DND-41 (cell line): Measurements from ENCODE around the gene FRMD8.

Experiments
- CTCF ChIP-seq: IDR thresholded peaks from 2 replicates; pipeline ENCODE4 v1.5.1; 2012; ENCODE audit warnings: borderline replicate concordance, low read length, moderate library complexity, mild to moderate bottlenecking; ENCODE audit not compliant: poor library complexity, severe bottlenecking; ENCODE audit errors: extremely low read depth
- EZH2 ChIP-seq: IDR thresholded peaks from 3 replicates; pipeline ENCODE4 v1.6.1; 2012; ENCODE audit warnings: borderline replicate concordance, low read depth, mild to moderate bottlenecking, moderate library complexity, low read length, inconsistent platforms; ENCODE audit not compliant: severe bottlenecking

GRCh38 chr11:65418431-65418680 is 31.9 kb downstream of the FRMD8 start:
- no peak for TF ChIP-seq CTCF
- TF ChIP-seq EZH2 = no peak
